ENCODE measurements around the gene CPXM1. TPM values are rescaled to one million over a fixed set of nuclear protein-coding genes. Genes with fewer than 3 reads are reported as not detected.

Gene CPXM1
- total RNA-seq, 1 donor from 2014 or later = 1.0 TPM

DNA sequence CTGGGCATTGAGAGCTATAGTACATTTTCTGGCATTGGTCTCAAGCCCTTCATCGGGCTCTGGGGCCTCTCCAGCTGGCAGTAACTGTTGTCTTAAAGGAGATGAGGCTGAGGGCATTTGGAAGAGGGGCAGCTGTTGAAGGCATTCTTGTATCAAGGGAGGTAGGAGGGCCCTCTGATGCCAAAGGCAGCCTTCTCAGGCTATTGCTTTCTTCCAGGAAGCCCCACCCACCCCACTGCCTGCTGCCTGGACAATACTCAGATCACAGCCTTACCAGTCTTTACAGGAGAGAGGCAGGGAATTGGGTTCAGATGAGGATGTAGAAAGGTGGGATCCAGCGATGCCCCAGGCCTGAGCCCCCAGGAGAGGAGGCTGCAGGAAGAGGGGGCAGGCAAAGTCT is 46.0 kb downstream of the CPXM1 start:
- ATAC-seq (ENCODE audit: poor library complexity) (no peak), DNase-seq (no peak)
- intact Hi-C loops (cut with DNase I) = no loop called here

GRCh38 chr20:2753461-2754040 is 46.9 kb downstream of the CPXM1 start:
- no peak for ATAC-seq (ENCODE audit: poor library complexity)
- DNase-seq = no peak
- intact Hi-C loops (cut with DNase I) = no loop called here

DNA sequence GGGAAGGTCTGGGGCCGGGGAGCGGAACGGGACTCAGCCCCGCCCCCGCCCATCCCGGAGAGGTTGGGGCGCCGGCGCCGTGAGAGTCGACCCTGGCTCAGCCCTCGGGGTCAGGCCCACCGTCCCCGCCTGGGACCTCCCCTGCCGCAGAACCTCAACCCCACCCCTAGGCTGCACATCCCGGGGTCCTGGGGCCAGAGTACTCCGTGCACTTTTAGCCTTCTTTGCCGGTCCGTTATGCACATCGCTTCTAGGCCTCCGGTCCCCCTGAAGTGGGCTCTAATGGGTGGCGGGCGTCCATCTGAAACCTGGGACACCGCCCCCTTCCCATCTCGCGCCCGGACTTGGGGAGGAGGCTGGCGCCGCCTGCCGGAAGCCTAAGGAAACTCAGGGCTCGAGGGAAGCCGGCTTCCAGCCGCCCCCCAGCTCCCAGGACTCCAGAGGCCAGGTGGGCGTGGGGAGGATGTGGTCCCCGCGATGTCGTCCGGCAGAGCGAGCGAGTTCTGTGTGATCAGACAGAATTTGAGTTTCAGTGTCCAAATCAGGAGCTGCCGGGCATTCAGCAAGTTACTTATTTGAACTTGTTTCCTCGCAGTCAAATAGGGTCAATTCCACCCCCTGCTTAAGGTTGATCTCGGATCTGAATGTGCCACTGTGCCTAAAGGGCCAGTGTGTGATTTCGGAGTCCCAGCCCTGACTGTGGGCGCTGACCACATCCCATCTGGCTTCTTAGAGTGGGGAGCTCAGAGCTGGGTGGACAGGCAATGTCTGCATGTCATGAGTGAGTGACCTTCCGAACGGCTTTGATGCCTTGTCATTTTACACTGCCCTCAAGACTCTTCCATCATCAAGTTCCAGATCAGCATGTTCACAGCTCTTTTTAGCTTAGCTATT is 47.6 kb downstream of the CPXM1 start:
- DNase-seq (peak; percentile 57), ATAC-seq (ENCODE audit: poor library complexity) (no peak)
- intact Hi-C loops (cut with DNase I) = no loop called here

DNA sequence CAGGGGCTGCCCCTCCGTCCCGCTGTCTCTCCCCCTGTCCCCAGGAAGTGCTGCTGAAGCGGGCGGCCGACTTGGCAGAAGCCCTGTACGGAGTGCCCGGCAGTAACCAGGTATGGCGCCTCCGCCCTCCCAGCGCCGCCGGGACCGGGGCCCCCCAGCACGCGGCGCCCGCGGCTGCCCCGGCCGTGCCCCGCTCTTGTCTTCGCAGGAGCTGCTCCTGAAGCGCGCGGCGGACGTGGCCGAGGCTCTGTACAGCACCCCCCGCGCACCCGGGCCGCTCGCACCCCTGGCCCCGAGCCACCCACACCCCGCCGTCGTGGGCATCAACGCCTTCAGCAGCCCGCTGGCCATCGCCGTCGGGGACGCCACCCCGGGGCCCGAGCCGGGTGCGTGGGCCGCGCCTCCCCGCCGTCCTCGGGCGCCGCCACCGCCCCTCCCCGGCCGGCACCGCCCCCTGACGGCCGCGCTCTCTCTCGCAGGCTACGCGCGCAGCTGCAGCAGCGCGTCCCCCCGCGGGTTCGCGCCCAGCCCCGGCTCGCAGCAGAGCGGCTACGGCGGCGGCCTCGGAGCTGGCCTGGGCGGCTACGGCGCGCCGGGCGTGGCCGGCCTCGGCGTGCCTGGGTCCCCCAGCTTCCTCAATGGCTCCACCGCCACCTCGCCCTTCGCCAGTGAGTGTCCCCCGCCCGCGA is 48.4 kb downstream of the CPXM1 start:
- intact Hi-C loops (cut with DNase I) = no loop called here
- DNase-seq = no peak
- ATAC-seq (ENCODE audit: poor library complexity) = no peak

DNA sequence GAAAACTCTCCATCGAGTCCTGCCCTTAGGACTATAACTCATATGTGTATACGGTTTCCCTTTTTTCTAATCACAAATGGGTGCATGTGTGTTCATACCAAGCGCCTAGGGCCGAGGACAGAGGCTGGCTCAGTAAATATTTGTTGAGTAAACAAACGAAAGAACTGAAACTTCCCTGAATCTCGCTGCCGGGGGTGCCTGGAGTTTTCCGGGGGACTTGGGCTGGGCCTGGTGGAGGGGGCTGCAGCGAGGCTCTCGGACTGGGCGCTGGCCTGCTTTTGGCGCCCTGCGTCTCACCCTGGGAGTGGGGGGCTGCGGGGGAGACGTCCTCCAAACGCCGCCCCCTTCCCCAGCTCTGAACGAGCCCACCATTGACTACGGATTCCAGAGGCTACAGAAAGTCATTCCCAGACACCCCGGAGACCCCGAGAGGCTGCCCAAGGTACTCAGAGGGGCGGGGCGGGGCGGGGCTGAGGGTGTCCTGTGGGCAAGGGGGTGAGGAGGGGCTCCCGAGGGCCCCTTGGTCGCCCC is 49.0 kb downstream of the CPXM1 start:
- peak; percentile 16 for ATAC-seq (ENCODE audit: poor library complexity)
- intact Hi-C loops (cut with DNase I) = no loop called here

GRCh38 chr20:2750491-2751251 is 49.8 kb downstream of the CPXM1 start:
- DNase-seq = peak; percentile 63
- intact Hi-C loops (cut with DNase I) = no loop called here
- peak; percentile 51 for ATAC-seq (ENCODE audit: poor library complexity)

More for the DNA sequence above, 49.0 kb downstream of the CPXM1 start:
- DNase-seq = no peak

GRCh38 chr20:2749951-2750490 is 50.4 kb downstream of the CPXM1 start:
- intact Hi-C loops (cut with DNase I) = no loop called here
- DNase-seq = no peak
- no peak for ATAC-seq (ENCODE audit: poor library complexity)

DNA sequence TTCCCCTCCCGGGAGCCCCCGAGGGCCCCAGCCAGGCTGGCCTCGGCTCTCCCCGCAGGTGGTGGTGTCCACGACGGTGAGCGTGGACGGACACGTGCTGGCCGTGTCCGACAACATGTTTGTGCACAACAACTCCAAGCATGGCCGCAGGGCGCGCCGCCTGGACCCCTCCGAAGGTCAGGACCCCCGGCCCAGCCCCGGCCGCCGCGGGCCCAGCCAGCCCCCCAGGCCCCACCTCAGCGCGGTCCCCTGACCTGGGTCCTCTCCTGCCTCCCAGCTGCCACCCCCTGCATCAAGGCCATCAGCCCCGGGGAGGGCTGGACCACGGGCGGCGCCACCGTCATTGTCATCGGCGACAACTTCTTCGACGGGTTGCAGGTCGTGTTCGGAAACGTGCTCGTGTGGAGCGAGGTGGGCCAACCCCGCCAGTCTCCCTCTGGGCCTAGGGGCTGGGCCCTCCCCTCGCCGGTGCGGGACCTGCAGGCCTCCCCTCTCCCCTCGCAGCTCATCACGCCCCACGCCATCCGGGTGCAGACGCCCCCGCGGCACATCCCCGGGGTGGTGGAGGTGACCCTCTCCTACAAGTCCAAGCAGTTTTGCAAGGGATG is 51.0 kb downstream of the CPXM1 start:
- ATAC-seq (ENCODE audit: poor library complexity) = no peak
- DNase-seq = no peak
- intact Hi-C loops (cut with DNase I) = no loop called here

DNA sequence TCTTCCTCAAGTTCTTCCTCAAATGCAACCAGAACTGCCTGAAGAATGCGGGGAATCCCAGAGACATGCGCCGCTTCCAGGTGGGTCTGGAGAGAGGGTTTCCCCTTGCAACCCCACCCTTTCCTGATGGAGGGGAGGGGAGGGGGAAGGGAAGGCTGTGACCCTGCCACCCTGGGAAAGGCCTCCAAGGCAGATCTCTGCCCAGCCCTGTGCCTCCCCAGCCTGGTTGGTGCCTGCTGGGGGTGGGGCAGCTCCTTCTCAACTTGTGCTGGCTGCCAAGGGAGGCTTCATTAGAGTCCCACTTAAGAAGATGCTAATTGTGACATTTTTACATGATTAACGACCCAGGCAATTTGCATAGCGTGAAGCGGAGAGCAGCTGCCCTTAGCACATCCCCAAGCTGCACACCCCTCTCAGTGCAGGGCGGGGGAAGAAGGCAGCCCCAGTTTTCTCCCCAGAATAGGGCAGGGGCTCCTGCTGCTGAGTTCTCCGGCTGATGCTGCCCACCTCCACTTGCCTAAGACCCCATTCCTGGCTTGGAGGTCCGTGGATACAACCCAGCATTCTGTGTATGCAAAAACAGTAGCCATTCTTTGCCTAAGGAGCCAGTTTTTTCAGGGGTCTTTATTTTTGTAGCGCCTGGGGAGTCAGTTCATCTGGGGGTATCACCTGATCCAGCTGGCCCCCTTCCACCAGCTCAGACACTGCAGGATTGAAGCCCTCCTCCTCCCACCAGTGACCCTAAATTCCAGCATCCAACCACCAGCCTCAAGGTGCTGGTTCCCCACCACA is 51.7 kb downstream of the CPXM1 start:
- intact Hi-C loops (cut with DNase I) = no loop called here
- ATAC-seq (ENCODE audit: poor library complexity) (no peak), DNase-seq (no peak)

- ATAC-seq (ENCODE audit: poor library complexity) (no peak), DNase-seq (no peak)
- intact Hi-C loops (cut with DNase I) = no loop called here
Observed at GRCh38 chr20:2747676-2748235, 52.7 kb downstream of the CPXM1 start.

DNA sequence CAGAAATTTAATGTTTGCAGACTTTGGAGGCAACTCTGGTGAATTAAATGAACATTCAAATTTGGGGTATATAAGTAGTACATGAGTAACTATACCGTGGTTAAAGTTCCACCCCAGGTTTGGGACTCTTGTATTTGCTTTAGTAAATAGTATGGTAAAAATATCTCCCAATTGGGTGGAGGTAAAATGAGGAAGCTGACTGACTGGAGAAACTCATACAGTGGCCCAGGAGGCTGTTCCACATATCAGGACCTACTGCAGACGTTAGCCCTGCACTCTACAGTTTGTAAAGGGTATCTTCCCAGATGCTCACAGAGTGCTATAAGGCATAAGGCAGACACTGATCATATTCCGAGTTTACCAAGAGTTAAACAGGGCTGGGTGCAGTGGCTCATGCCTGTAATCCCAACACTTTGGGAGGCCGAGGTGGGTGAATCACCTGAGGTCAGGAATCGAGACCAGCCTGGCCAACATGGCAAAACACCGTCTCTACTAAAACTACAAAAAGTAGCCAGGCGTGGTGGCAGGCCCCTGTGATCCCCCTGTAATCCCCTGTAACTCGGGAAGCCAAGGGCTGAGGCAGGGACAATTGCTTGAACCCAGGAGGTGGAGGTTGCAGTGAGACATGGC is 53.7 kb downstream of the CPXM1 start:
- DNase-seq = no peak
- intact Hi-C loops (cut with DNase I) = no loop called here
- no peak for ATAC-seq (ENCODE audit: poor library complexity)

- intact Hi-C loops (cut with DNase I) = no loop called here
- DNase-seq (no peak), ATAC-seq (ENCODE audit: poor library complexity) (no peak)
Observed at GRCh38 chr20:2745936-2746635, 54.3 kb downstream of the CPXM1 start.

DNA sequence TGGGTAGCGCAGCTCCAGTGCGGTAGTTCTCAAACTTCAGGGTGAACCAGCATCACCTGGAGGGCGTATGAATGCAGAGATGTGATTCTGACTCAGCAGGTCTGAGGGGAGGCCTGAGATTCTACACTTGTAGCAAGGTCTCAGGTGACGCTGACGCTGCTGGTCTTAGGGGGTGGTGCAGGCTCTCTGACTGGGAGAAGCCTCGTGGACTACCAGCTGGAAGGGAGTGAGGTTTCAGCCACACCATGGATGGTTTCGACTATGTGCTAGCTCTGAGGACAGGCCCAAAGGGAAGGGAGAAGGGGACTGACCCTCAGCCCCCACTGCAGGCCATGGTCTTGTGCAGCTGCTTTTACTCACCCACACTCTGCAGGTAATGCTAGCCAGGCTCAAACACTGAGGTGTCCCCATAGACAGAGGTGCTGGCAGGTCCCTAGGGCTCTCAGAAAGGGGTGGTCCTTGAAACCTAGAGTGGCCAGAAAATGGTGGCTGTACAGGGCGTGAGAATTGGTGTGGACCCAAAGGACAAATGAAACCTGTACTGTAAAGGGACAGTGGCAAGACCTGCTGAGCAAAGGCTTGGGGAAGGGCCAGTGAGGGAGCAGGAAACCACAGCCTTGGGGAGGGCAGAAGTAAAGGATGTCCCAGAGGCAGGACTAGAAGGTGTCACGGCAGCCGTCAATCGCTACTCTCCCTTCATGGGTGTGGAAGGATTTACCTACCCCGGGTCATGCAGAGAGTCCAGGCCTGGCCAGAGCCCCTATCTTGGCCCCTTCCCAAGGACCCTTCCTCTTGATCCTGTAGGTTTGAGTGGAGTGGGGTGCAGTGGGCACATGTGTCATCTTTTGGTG is 55.1 kb downstream of the CPXM1 start:
- intact Hi-C loops (cut with DNase I) = no loop called here
- ATAC-seq (ENCODE audit: poor library complexity) = no peak
- DNase-seq = no peak

Data from Right ventricle myocardium superior (tissue), 1 donor.